GM19455 (cell line): Measurements from ENCODE around the gene UBALD1.
"Not testable (repeated sequence)": the region's sequence is repeated elsewhere in the genome, so short reads cannot be mapped to it uniquely, and the experiment has no call there.

Source experiments
- ATAC-seq: cut with Tn5 transposase; IDR thresholded peaks from one replicate; pipeline ENCODE4 v1.9.1; 2021; ENCODE audit not compliant: unreplicated experiment

The UBALD1 gene

GRCh38 chr16:4599037-4599436 is 15.7 kb downstream of the UBALD1 start:
- ATAC-seq = no peak

GRCh38 chr16:4597174-4597573 is 17.5 kb downstream of the UBALD1 start:
- no peak for ATAC-seq

GRCh38 chr16:4594433-4595410 is 20.0 kb downstream of the UBALD1 start:
- no peak for ATAC-seq

- ATAC-seq = no peak
Observed at GRCh38 chr16:4593086-4593485, 21.6 kb downstream of the UBALD1 start.

GRCh38 chr16:4591706-4592470 is 22.8 kb downstream of the UBALD1 start:
- no peak for ATAC-seq

- ATAC-seq = no peak
Observed at GRCh38 chr16:4591191-4591590, 23.5 kb downstream of the UBALD1 start.

GRCh38 chr16:4588961-4589360 is 25.7 kb downstream of the UBALD1 start:
- ATAC-seq = no peak

GRCh38 chr16:4588386-4588785 is 26.3 kb downstream of the UBALD1 start:
- ATAC-seq = no peak

- ATAC-seq = no peak
Observed at GRCh38 chr16:4586291-4586690, 28.4 kb downstream of the UBALD1 start.

GRCh38 chr16:4583906-4584305 is 30.8 kb downstream of the UBALD1 start:
- ATAC-seq = no peak

GRCh38 chr16:4580250-4580649 is 34.4 kb downstream of the UBALD1 start:
- no peak for ATAC-seq

- ATAC-seq = no peak
Observed at GRCh38 chr16:4578961-4579530, 35.6 kb downstream of the UBALD1 start.

GRCh38 chr16:4576008-4576407 is 38.7 kb downstream of the UBALD1 start:
- ATAC-seq = no peak

- no peak for ATAC-seq
Observed at GRCh38 chr16:4574919-4575705, 39.6 kb downstream of the UBALD1 start.

GRCh38 chr16:4573926-4574325 is 40.8 kb downstream of the UBALD1 start:
- not testable (repeated sequence) for ATAC-seq

- ATAC-seq = no peak
Observed at GRCh38 chr16:4572715-4573114, 42.0 kb downstream of the UBALD1 start.

- no peak for ATAC-seq
Observed at GRCh38 chr16:4570688-4571321, 43.9 kb downstream of the UBALD1 start.

- ATAC-seq = no peak
Observed at GRCh38 chr16:4570086-4570485, 44.6 kb downstream of the UBALD1 start.

GRCh38 chr16:4566144-4566543 is 48.5 kb downstream of the UBALD1 start:
- ATAC-seq = no peak

- ATAC-seq = no peak
Observed at GRCh38 chr16:4564661-4565267, 49.9 kb downstream of the UBALD1 start.
